Ectodermal cell (in vitro differentiated cells): ENCODE data around the gene RBM8A.
A peak's percentile ranks its signal among the peaks of the same experiment; 100 is the strongest.

ENCODE experiments used
- H3K27ac ChIP-seq: 2 replicates; pipeline ENCODE4 v1.7.0; 2013; ENCODE audit warnings: mild to moderate bottlenecking, low read depth, low read length; ENCODE audit not compliant: insufficient read depth, poor library complexity, severe bottlenecking
- H3K27me3 ChIP-seq: 2 replicates; pipeline ENCODE4 v1.7.0; 2013; ENCODE audit warnings: mild to moderate bottlenecking, low read length; ENCODE audit not compliant: insufficient read depth, control insufficient read depth, poor library complexity, severe bottlenecking
- H3K36me3 ChIP-seq: one replicate; pipeline ENCODE4 v1.7.0; 2013; ENCODE audit warnings: low read length; ENCODE audit not compliant: control insufficient read depth, insufficient read depth
- H3K4me1 ChIP-seq: one replicate; pipeline ENCODE4 v1.7.0; 2013; ENCODE audit warnings: low read length; ENCODE audit not compliant: control insufficient read depth, insufficient read depth
- H3K4me3 ChIP-seq: 2 replicates; pipeline ENCODE4 v1.7.0; 2013; ENCODE audit warnings: low read depth, low read length, control low read depth; ENCODE audit not compliant: insufficient read depth
- H3K9me3 ChIP-seq: 2 replicates; pipeline ENCODE4 v1.7.0; 2013; ENCODE audit warnings: mild to moderate bottlenecking, low read length, moderate library complexity; ENCODE audit not compliant: control insufficient read depth
- WGBS, 2 experiments: methylation state at CpG; one replicate each; pipeline ENCODE4 v1.1.7; 2013; ENCODE audit warnings: missing lambda C conversion rate in 2 of 2; 5-methylcytosine and 5-hydroxymethylcytosine counted together

RBM8A gene

DNA sequence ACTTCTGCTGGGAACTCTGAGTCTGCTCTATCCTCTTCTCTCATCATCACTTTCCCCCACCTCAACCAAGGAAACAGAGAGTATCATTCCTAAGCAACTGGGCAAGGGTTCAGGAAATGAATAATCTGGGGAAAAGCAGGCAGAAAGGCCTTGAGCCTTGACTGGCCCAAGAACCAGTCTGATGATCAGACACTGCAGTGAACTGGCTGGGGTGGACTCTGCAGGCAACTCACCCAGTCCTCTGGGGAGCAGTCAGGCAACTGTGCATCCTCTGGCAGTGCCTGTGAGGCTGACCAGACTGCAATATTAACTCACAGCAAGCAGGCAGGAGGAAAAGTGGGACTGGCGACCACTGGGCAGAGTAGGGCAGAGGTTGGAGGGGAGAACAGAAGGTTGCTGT lies 42.6 kb downstream of the RBM8A start:
- Histone ChIP-seq H3K27me3 (peaks cover 43% of the 10 kb centered on the region), H3K9me3 (no peaks in the 10 kb centered on the region), H3K27ac (no peak overlapping the region), H3K4me3 (no peak overlapping the region), H3K4me1 (peaks cover 7% of the 10 kb centered on the region), H3K36me3 (no peaks in the 10 kb centered on the region)
- 80 to 86% methylated on average over 1 of the region's 1 CpG for WGBS, 2 experiments

DNA sequence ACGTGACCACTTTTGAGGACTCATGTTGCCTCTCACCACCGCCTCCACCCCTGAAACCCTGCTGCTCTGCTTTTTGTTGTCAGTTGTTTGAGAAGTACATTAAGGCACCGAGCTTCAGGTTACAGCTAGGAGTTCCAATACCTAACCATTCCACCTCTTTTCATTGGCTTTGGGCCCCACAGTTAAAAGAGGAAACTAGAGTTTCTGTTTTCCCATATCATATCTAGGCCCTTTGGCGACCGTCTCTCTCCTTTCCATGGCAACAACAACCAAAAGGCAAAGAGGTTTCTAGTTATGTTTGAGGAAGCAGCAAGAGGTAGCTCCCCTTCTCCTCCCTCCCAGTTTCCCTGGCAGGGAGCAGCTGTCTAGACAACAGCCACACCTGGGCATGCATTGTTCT lies 47.5 kb downstream of the RBM8A start:
- no peaks in the 10 kb centered on the region for H3K36me3 ChIP-seq
- no peaks in the 10 kb centered on the region for H3K9me3 ChIP-seq
- no peak overlapping the region for H3K4me3 ChIP-seq
- peaks cover 8% of the 10 kb centered on the region for H3K4me1 ChIP-seq
- peaks cover 21% of the 10 kb centered on the region for H3K27me3 ChIP-seq
- no peak overlapping the region for H3K27ac ChIP-seq
- WGBS, 2 experiments: 17% methylated on average over 3 to 5 of the region's 5 CpGs

DNA sequence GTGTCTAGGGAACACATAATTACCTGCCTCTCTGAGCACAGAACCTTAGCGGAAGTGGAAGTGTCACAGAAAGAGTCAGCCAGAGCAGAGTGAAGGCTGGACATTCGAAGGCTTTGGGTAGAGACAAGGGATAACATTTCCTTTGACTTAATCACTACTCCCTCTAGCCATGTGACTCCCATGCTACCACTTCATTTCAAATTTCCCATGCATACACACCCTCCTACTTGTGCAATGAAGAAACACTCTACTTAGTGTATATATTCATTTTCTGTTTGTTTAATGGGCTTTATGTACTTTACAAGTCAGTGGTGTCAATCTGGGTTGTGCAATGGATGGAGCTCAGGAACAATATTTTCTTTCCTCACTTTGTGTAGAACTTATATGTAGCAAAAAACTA lies 48.6 kb downstream of the RBM8A start:
- Histone ChIP-seq H3K4me3 (no peak overlapping the region), H3K27ac (no peak overlapping the region), H3K36me3 (no peaks in the 10 kb centered on the region), H3K9me3 (no peaks in the 10 kb centered on the region), H3K4me1 (peaks cover 8% of the 10 kb centered on the region), H3K27me3 (peaks cover 12% of the 10 kb centered on the region)
- WGBS, 2 experiments: 94% methylated on average over 2 of the region's 2 CpGs

DNA sequence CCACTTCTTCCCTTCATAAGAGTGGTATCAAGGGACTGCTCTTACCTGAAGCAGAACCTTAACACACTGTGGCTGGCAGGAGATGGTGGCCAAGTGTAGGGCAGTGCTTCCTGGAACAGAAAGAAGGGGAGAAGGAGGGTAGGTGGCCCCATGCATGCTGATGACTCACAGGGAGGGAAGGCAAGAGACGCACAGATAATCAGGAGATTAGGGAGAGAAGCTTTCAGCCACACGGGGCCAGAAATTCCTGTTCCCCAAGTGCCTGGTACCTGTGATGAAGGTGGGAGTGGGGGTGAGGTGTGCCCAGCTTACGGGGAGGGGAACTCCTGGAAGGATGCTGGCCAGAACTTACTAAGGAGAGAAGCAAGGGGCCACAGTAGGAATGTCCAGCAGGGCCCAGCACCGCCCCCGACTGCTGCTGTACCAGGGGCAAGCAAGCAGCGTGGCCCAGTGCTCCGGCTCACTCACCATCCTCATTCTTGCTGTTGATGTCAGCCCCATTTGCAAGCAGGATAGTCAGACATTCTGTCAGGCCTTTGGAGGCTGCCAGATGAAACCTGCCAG lies 49.3 kb downstream of the RBM8A start:
- H3K27me3 ChIP-seq: peaks cover 14% of the 10 kb centered on the region
- H3K36me3 ChIP-seq: no peaks in the 10 kb centered on the region
- H3K27ac ChIP-seq: no peak overlapping the region
- H3K4me1 ChIP-seq: peaks cover 8% of the 10 kb centered on the region
- 84 to 86% methylated on average over 7 of the region's 7 CpGs for WGBS, 2 experiments
- H3K4me3 ChIP-seq: no peak overlapping the region
- no peaks in the 10 kb centered on the region for H3K9me3 ChIP-seq

DNA sequence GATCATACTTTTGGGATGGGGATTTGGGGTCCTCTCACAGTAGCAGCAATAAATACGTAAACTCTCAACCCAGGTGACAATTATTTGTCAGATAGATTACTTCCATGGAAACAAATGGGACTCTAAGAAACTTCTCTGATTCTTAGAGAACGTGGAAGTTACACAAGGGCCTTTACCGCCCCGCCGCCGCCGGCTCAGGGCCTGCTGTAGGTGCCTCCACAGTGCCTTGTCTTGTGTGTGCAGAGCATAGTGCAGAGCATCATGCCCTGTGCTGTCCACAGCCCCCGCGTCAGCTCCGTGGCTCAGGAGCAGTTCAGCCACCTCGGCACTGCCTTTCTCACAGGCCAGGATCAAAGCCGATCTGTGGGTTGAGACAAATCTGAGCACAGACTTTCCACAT lies 52.6 kb downstream of the RBM8A start:
- H3K9me3 ChIP-seq: no peaks in the 10 kb centered on the region
- no peak overlapping the region for H3K4me3 ChIP-seq
- no peaks in the 10 kb centered on the region for H3K36me3 ChIP-seq
- 94% methylated on average over 12 of the region's 12 CpGs for WGBS, 2 experiments
- no peak overlapping the region for H3K27ac ChIP-seq
- H3K27me3 ChIP-seq: peaks cover 14% of the 10 kb centered on the region
- peaks cover 7% of the 10 kb centered on the region for H3K4me1 ChIP-seq

DNA sequence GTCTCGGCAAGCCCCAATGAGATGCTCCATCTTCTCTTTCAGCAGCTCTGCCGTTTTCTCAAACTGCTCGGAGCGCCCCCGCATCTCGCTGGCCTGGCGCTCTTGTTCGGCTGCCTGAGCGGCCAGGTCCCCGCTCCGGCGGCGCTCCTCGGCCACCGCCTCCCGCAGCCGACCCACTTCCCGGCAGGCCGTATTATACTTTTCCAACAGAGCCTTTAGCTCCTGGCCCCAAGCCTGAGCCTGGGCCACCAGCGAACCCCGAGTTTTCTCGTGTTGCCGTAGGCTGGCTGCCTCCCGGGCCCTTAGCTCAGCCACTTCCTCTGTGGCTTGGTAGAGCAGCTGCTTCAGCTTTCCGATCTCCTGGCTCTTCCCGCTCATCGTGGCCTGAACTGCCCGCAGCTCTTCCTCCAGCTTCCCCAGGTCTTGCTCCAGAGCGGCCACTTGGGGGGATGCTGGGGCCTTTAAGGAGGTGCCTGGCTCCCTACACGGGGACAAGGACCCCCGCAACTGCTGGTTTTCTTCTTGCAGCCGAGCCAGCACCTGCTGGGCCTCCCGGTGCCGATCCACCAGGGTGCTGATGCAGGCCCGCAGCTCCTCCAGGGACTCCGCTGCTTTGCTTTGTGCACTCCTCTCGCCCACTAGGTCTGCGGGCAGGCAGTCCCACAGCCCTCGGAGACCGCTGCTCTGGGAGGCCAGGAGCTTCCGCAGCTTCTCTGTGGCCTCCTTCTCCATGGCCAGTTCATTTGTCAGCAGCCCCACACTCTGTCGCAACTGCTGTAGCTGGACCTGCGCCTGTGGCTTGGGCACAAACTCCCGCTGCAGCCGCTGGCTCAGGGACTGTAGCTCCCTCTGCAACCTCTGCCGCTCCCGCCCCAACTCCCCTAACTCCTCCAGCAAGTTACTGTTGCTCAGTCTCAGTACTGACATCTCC lies 55.0 kb downstream of the RBM8A start:
- Histone ChIP-seq H3K27me3 (peaks cover 14% of the 10 kb centered on the region), H3K27ac (no peak overlapping the region), H3K9me3 (no peaks in the 10 kb centered on the region), H3K4me1 (peaks cover 6% of the 10 kb centered on the region), H3K4me3 (peak overlapping the region; percentile 33), H3K36me3 (no peaks in the 10 kb centered on the region)
- 44 to 45% methylated on average over 47 of the region's 47 CpGs for WGBS, 2 experiments
